Progenitor cell of endocrine pancreas (in vitro differentiated cells): ENCODE data around the gene CCDC40. TPM values are rescaled to one million over a fixed set of nuclear protein-coding genes. Genes with fewer than 3 reads are reported as not detected.

Experiments
- DNase-seq: peaks from one replicate; pipeline ENCODE4 v3.0.0; 2021; ENCODE audit warnings: low spot score; ENCODE audit not compliant: unreplicated experiment
- H3K27ac Mint-ChIP-seq: 2 replicates; pipeline ENCODE4 v1.8.0; 2021; ENCODE audit warnings: mild to moderate bottlenecking, moderate library complexity, mixed read lengths
- H3K27me3 Mint-ChIP-seq: 2 replicates; pipeline ENCODE4 v1.8.0; 2021; ENCODE audit warnings: mixed read lengths
- H3K36me3 Mint-ChIP-seq: 2 replicates; pipeline ENCODE4 v1.8.0; 2022; ENCODE audit warnings: mixed read lengths; ENCODE audit not compliant: insufficient read depth
- H3K4me1 Mint-ChIP-seq: 2 replicates; pipeline ENCODE4 v1.8.0; 2021; ENCODE audit warnings: low read depth, mixed read lengths
- H3K4me3 Mint-ChIP-seq: 2 replicates; pipeline ENCODE4 v1.8.0; 2021; ENCODE audit warnings: low read depth, mild to moderate bottlenecking, moderate library complexity, mixed read lengths
- H3K9me3 Mint-ChIP-seq: 2 replicates; pipeline ENCODE4 v1.8.0; 2021; ENCODE audit warnings: low read depth, mixed read lengths
- total RNA-seq: library from RNA; stranded (reverse); gene quantifications from 2 replicates; pipeline ENCODE4 v1.2.1, GENCODE V29; 2021
- TF ChIP-seq, protein P1 (sequence below): fragments of 200-600 bp; sonication (generic); IDR thresholded peaks from one replicate; pipeline ENCODE4 v1.5.0; 2021; ENCODE audit warnings: antibody characterized with exemption, mild to moderate bottlenecking; ENCODE audit not compliant: unreplicated experiment

Gene CCDC40
- total RNA-seq, 1 donor from 2014 or later: 26.9 TPM

DNA sequence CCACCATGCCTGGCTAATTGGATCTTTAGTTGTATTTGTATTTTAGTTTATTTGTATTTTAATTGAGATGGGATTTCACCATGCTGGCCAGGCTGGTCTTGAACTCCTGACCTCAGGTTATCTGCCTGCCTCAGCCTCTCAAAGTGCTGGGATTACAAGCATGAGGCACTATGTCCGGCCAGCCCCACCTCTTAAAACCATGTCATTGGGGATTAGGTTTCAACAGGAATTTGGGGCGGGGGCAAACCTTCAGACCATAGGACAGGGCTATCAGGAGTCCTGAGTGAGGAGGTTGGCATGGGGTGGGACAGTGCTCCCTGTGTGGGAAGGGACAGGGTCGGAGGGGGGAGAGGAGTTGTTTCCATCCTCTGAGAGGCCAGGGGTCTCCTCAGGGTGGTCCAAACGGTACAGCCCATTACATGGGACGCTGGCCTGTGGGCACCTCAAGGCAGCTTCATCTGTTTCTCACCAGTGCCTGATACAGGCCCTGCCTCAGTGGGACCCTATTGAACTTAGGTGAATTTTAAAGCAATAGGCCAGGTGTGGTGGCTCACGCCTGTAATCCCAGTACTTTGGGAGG lies 86.6 kb downstream of the CCDC40 start:
- Mint-ChIP-seq H3K27me3 (peaks cover 3% of the 10 kb centered on the region), H3K4me3 (no peak overlapping the region), H3K4me1 (peaks cover 7% of the 10 kb centered on the region), H3K9me3 (no peaks in the 10 kb centered on the region), H3K27ac (no peak overlapping the region), H3K36me3 (no peaks in the 10 kb centered on the region)
- no peak for DNase-seq
- TF ChIP-seq, protein P1, sequence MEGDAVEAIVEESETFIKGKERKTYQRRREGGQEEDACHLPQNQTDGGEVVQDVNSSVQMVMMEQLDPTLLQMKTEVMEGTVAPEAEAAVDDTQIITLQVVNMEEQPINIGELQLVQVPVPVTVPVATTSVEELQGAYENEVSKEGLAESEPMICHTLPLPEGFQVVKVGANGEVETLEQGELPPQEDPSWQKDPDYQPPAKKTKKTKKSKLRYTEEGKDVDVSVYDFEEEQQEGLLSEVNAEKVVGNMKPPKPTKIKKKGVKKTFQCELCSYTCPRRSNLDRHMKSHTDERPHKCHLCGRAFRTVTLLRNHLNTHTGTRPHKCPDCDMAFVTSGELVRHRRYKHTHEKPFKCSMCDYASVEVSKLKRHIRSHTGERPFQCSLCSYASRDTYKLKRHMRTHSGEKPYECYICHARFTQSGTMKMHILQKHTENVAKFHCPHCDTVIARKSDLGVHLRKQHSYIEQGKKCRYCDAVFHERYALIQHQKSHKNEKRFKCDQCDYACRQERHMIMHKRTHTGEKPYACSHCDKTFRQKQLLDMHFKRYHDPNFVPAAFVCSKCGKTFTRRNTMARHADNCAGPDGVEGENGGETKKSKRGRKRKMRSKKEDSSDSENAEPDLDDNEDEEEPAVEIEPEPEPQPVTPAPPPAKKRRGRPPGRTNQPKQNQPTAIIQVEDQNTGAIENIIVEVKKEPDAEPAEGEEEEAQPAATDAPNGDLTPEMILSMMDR: no peak

DNA sequence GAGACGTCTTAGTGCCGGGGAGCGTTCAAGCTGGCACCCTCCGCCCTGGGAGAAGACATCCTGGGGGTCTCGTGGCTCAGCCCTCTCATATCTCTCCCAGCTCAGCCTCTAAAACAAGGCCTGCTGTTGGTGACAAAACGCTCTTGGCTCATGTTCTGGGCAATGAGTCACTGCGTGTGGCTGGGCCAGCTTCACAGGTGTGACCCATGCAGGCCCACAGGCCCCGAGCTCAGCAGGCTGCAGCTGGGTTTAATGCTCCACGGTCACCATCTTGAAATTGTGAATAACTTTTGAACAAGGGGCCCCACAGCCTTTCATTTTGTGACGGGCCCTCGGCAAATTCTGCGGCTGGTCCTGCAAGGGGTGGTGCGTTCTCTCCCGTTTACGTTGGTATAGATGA lies 87.3 kb downstream of the CCDC40 start:
- no peak for DNase-seq
- Mint-ChIP-seq H3K4me1 (peaks cover 7% of the 10 kb centered on the region), H3K36me3 (no peaks in the 10 kb centered on the region), H3K27ac (peak overlapping the region; percentile 91), H3K4me3 (no peak overlapping the region), H3K27me3 (peaks cover 3% of the 10 kb centered on the region), H3K9me3 (no peaks in the 10 kb centered on the region)
- TF ChIP-seq, protein P1: no peak

DNA sequence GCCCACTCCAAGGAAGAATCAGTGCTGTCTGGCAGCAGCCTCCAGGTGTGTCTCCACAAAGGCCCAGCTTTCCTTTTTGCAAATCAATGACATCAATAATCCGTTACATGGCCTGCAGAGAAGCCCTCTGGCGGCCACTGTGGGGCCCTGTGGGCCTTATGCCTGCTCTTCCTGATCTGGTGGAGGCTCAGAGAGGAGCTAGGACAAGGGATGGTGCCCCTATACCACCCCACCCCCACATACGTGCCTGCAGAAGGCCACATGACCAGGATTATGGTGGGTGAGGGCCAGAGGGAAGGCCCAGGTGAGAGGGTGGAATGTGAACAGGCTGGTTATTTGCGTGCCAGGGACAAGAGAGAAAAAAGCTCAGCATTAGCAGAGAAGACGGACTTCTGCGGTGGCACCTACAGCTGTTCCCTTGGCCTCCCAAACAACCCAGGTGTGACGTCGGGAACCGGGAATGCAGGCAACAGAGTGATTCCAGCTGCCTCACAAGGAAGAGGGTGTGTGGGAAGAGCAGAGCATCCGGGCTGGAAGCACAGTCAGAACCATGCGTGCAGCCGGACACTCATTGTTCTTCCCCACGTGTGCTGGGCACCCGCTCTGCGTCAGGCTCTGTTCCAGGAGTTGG lies 88.0 kb downstream of the CCDC40 start:
- H3K4me3 Mint-ChIP-seq: no peak overlapping the region
- H3K27me3 Mint-ChIP-seq: peaks cover 3% of the 10 kb centered on the region
- H3K27ac Mint-ChIP-seq: peak overlapping the region; percentile 91
- peaks cover 7% of the 10 kb centered on the region for H3K4me1 Mint-ChIP-seq
- TF ChIP-seq, protein P1: peak; percentile 84
- peak; percentile 44 for DNase-seq
- no peaks in the 10 kb centered on the region for H3K36me3 Mint-ChIP-seq
- no peaks in the 10 kb centered on the region for H3K9me3 Mint-ChIP-seq

DNA sequence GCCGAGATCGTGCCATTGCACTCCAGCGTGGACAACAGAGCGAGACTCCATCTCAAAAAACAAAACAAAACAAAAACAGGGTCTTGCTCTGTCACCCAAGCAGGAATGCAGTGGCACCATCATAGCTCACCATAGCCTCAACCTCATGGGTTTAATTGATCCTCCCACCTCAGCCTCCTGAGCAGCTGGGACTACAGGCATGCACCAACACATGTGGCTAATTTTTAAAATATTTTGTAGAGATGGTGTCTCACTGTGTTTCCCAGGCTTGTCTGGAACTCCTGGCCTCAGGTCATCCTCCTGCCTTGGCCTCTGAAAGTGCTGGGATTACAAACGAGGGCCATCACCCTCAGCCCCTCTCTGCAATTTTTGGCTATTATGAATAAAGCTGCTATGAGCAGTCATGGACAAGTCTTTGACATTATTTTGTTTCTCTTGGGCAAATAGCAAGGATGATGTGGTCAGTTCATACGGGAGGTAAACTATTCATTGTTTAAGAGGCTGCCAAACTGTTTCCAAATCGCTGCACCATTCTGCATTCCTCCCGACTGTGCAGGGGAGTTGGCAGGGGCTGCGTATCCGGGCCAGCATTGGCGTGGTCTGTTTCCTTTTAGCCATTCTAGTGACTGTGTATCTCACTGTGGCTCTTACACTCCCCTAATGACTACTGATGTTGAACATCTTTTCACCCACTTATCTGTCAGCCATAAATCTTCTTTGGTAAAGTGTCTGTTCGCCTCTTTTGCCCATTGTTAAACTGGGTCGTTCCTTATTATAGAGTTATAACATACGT lies 89.4 kb downstream of the CCDC40 start:
- no peak for DNase-seq
- Mint-ChIP-seq H3K27ac (no peak overlapping the region), H3K4me1 (peaks cover 9% of the 10 kb centered on the region), H3K36me3 (no peaks in the 10 kb centered on the region), H3K9me3 (no peaks in the 10 kb centered on the region), H3K27me3 (peaks cover 3% of the 10 kb centered on the region), H3K4me3 (no peak overlapping the region)
- TF ChIP-seq, protein P1: no peak

DNA sequence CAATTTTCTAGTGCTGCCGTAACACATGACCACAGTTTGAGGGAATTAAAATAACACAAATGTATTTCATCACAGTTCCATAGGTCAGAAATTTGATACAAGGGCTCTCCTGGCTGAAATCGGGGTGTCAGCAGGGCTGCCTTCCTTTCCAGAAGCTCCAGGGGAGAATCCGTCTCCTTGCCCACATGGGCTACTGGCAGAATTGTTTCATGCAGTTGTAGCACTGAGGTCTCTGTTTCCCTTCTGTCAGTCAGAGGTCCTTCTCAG lies 89.9 kb downstream of the CCDC40 start:
- peaks cover 3% of the 10 kb centered on the region for H3K27me3 Mint-ChIP-seq
- no peak for DNase-seq
- no peak overlapping the region for H3K4me3 Mint-ChIP-seq
- no peaks in the 10 kb centered on the region for H3K36me3 Mint-ChIP-seq
- H3K9me3 Mint-ChIP-seq: no peaks in the 10 kb centered on the region
- TF ChIP-seq, protein P1: no peak
- peaks cover 10% of the 10 kb centered on the region for H3K4me1 Mint-ChIP-seq
- no peak overlapping the region for H3K27ac Mint-ChIP-seq
